B cell (primary cell): ENCODE results near the gene CBL. TPM values are rescaled to one million over a fixed set of nuclear protein-coding genes. Genes with fewer than 3 reads are reported as not detected.

Source experiments
- ATAC-seq: fragments of 200-7000 bp; cut with Tn5 transposase; one replicate; pipeline ENCODE4 v1.10.0; 2021; ENCODE audit warnings: low read depth, mild to moderate bottlenecking, moderate number of reproducible peaks, moderate library complexity
- CTCF ChIA-PET: fragments of 350-600 bp; sonication (Branson Sonifier 250); formaldehyde crosslinking; loops from one replicate; lab custom pipeline; 2021; ENCODE audit warnings: antibody characterized with exemption, inconsistent platforms; lab: Charles Lee
- POLR2A ChIA-PET: fragments of 350-600 bp; sonication (Branson Sonifier 250); formaldehyde crosslinking; loops from one replicate; lab custom pipeline; 2021; ENCODE audit warnings: antibody characterized with exemption; lab: Charles Lee
- DNase-seq: peaks from one replicate; pipeline ENCODE4 v3.0.0; 2013
- H2AFZ ChIP-seq: 2 replicates; pipeline ENCODE4 v1.6.1; 2012; ENCODE audit warnings: mild to moderate bottlenecking, low read depth, low read length; ENCODE audit not compliant: insufficient read depth, poor library complexity, severe bottlenecking
- H3K27ac ChIP-seq, 2 donors: 1 replicate in 1 of 2; 2 replicates in 1 of 2; pipeline ENCODE4 v1.5.1; 2012 to 2013; ENCODE audit warnings: low read length in 2 of 2, mild to moderate bottlenecking in 2 of 2, moderate library complexity in 1 of 2
- H3K27me3 ChIP-seq, 4 experiments: fragments of 200-600 bp in 1 of 4; sonication (generic) in 1 of 4; replicated peaks in 1 of 4; 1 replicate in 2 of 4; 2 replicates in 2 of 4; pipeline versions ENCODE4 v1.6.1 to v1.7.0; 2013 to 2016; ENCODE audit warnings: low read length in 3 of 4, mild to moderate bottlenecking in 2 of 4, mixed read lengths in 1 of 4, moderate library complexity in 1 of 4; ENCODE audit not compliant: insufficient read depth in 4 of 4, control insufficient read depth in 3 of 4; ENCODE audit errors: control extremely low read depth in 1 of 4
- H3K36me3 ChIP-seq, 2 experiments: replicated peaks in 1 of 2; 1 replicate in 1 of 2; 2 replicates in 1 of 2; pipeline versions ENCODE4 v1.6.1 to v1.7.1; 2013; ENCODE audit warnings: low read length in 1 of 2; ENCODE audit not compliant: insufficient read depth in 2 of 2, control insufficient read depth in 1 of 2; ENCODE audit errors: control extremely low read depth in 1 of 2, extremely low read depth in 1 of 2
- H3K4me1 ChIP-seq, 2 donors: fragments of 200-600 bp in 1 of 2; sonication (generic) in 1 of 2; 1 replicate in 1 of 2; 2 replicates in 1 of 2; pipeline versions ENCODE4 v1.5.1 to v1.6.1; 2013 to 2017; ENCODE audit warnings: low read length in 2 of 2; ENCODE audit not compliant: control insufficient read depth in 2 of 2, insufficient read depth in 2 of 2
- H3K4me2 ChIP-seq: replicated peaks from 2 replicates; pipeline ENCODE3; 2012; ENCODE audit warnings: mild to moderate bottlenecking, low read depth, low read length; ENCODE audit not compliant: poor library complexity, severe bottlenecking
- H3K4me3 ChIP-seq, 5 experiments: fragments of 200-600 bp in 1 of 5; sonication (generic) in 1 of 5; 1 replicate in 3 of 5; 2 replicates in 2 of 5; pipeline versions ENCODE4 v1.5.1 to v1.7.0; 2011 to 2016; ENCODE audit warnings: low read length in 4 of 5, mild to moderate bottlenecking in 4 of 5, low read depth in 2 of 5, control low read depth in 1 of 5, moderate library complexity in 1 of 5; ENCODE audit not compliant: insufficient read depth in 1 of 5; ENCODE audit errors: control extremely low read depth in 1 of 5, extremely low read depth in 1 of 5
- H3K79me2 ChIP-seq: fragments of 200-600 bp; sonication (generic); one replicate; pipeline ENCODE4 v1.6.0; 2016; ENCODE audit warnings: low read length; ENCODE audit not compliant: control insufficient read depth, insufficient read depth
- H3K9ac ChIP-seq: fragments of 200-600 bp; sonication (generic); 2 replicates; pipeline ENCODE4 v1.6.1; 2017; ENCODE audit warnings: mild to moderate bottlenecking, low read length, moderate library complexity
- H3K9me3 ChIP-seq, 3 donors: one replicate each; pipeline versions ENCODE4 v1.6.1 to v1.7.1; 2013; ENCODE audit warnings: low read length in 2 of 3; ENCODE audit not compliant: control insufficient read depth in 2 of 3, insufficient read depth in 1 of 3; ENCODE audit errors: control extremely low read depth in 1 of 3
- H4K20me1 ChIP-seq: 2 replicates; pipeline ENCODE4 v1.6.0; 2012; ENCODE audit warnings: mild to moderate bottlenecking, low read length; ENCODE audit not compliant: insufficient read depth, control insufficient read depth, poor library complexity, severe bottlenecking
- H3K27ac Mint-ChIP-seq: one replicate; pipeline ENCODE4 v1.8.0; 2021; ENCODE audit warnings: mixed read lengths
- H3K27me3 Mint-ChIP-seq: one replicate; pipeline ENCODE4 v1.8.0; 2021; ENCODE audit warnings: mixed read lengths
- H3K4me1 Mint-ChIP-seq: one replicate; pipeline ENCODE4 v1.8.0; 2021; ENCODE audit warnings: mixed read lengths
- H3K4me3 Mint-ChIP-seq: one replicate; pipeline ENCODE4 v1.8.0; 2021; ENCODE audit warnings: mixed read lengths
- H3K9me3 Mint-ChIP-seq: one replicate; pipeline ENCODE4 v1.8.0; 2022; ENCODE audit warnings: mixed read lengths; ENCODE audit not compliant: insufficient read depth
- EZH2 ChIP-seq: IDR thresholded peaks from 2 replicates; pipeline ENCODE4 v1.6.1; 2012; ENCODE audit warnings: borderline replicate concordance, low read depth, mild to moderate bottlenecking, moderate library complexity, low read length; ENCODE audit not compliant: insufficient read depth, poor library complexity, severe bottlenecking
- WGBS: methylation state at CpG from one replicate; pipeline ENCODE4 v1.1.5; 2013; ENCODE audit warnings: missing lambda C conversion rate; ENCODE audit not compliant: insufficient coverage; 5-methylcytosine and 5-hydroxymethylcytosine counted together
- intact Hi-C: fragments of 100-400 bp; cut with micrococcal nuclease; formaldehyde crosslinking; loops from one replicate; pipeline ENCODE4 v1.10.0; 2022
- polyA plus RNA-seq: library from polyadenylated mRNA; depleted of rRNA; stranded (reverse); fragments of >200 nt; gene quantifications from 2 replicates; pipeline ENCODE4 v1.2.3, GENCODE V29; 2012
- total RNA-seq, 2 donors: library from RNA; stranded (reverse); fragments of 120-200 nt in 1 of 2; gene quantifications; 1 replicate in 1 of 2; 2 replicates in 1 of 2; pipeline versions ENCODE4 v1.2.3 to v1.2.4, GENCODE V29; 2013 to 2022
- TF ChIP-seq, protein P1 (sequence below): fragments of 200-600 bp; IDR thresholded peaks from one replicate; pipeline ENCODE4 v1.8.0; 2022; ENCODE audit warnings: antibody characterized with exemption, mild to moderate bottlenecking

The CBL gene
- total and polyA plus RNA-seq, 2 donors (not counting 1 experiment from before 2014, with no cell fraction given): 11.7 to 35.2 TPM

DNA sequence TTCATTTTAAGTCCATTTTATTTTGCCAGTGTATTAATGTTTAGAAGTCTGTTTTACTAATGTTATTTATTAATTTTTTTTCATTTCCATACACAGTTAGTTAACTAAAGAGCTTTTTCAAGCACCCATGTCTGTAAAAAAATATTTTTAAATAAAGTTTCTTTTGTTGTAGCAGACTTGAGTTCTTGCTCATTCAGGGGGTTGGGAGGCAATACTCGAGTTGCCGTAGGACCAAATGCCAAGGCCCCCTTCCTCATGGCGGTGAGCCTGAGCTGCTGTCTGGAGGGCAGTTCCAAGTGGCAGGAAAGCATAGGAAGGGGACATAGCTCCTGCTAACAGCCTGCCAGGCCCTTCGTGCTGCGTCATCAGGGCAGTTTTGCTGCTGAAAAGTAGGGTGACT lies 101.8 kb downstream of the CBL start:
- H3K36me3 ChIP-seq: peaks cover 14 to 26% of the 10 kb centered on the region in 2 experiments
- H3K4me3 Mint-ChIP-seq: no peak overlapping the region
- no peaks in the 10 kb centered on the region for H3K4me1 ChIP-seq
- CTCF ChIA-PET: interaction anchor here (0.7 to 2.6 kb wide), 5 partner anchors 13 to 143 kb away, joined by 3 to 15 read pairs (median 4); partner anchors contain the start of gene CBL
- POLR2A ChIA-PET: interaction anchor here (0.6 kb wide), 1 partner anchor 141 kb away, joined by 4 read pairs; no protein-coding TSS in a partner anchor
- no peaks in the 10 kb centered on the region for H3K27me3 Mint-ChIP-seq
- DNase-seq (no peak), ATAC-seq (no peak)
- H3K27ac Mint-ChIP-seq: no peak overlapping the region
- H3K27me3 ChIP-seq: peaks cover 0 to 1% (median 0%) of the 10 kb centered on the region in 4 experiments
- no peak overlapping the region for H3K4me2 ChIP-seq
- no peak overlapping the region for H3K4me3 ChIP-seq
- H3K4me1 Mint-ChIP-seq: no peaks in the 10 kb centered on the region
- WGBS: 98% methylated on average over 4 of the region's 5 CpGs
- H3K9me3 ChIP-seq: no peaks in the 10 kb centered on the region
- H3K79me2 ChIP-seq: no peaks in the 10 kb centered on the region
- H4K20me1 ChIP-seq: no peaks in the 10 kb centered on the region
- intact Hi-C loops: no loop called here
- TF ChIP-seq, protein P1, sequence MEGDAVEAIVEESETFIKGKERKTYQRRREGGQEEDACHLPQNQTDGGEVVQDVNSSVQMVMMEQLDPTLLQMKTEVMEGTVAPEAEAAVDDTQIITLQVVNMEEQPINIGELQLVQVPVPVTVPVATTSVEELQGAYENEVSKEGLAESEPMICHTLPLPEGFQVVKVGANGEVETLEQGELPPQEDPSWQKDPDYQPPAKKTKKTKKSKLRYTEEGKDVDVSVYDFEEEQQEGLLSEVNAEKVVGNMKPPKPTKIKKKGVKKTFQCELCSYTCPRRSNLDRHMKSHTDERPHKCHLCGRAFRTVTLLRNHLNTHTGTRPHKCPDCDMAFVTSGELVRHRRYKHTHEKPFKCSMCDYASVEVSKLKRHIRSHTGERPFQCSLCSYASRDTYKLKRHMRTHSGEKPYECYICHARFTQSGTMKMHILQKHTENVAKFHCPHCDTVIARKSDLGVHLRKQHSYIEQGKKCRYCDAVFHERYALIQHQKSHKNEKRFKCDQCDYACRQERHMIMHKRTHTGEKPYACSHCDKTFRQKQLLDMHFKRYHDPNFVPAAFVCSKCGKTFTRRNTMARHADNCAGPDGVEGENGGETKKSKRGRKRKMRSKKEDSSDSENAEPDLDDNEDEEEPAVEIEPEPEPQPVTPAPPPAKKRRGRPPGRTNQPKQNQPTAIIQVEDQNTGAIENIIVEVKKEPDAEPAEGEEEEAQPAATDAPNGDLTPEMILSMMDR: no peak
- TF ChIP-seq EZH2: no peak
- no peak overlapping the region for H3K9ac ChIP-seq
- H3K27ac ChIP-seq: no peak overlapping the region
- H3K9me3 Mint-ChIP-seq: no peaks in the 10 kb centered on the region
- no peak overlapping the region for H2AFZ ChIP-seq

DNA sequence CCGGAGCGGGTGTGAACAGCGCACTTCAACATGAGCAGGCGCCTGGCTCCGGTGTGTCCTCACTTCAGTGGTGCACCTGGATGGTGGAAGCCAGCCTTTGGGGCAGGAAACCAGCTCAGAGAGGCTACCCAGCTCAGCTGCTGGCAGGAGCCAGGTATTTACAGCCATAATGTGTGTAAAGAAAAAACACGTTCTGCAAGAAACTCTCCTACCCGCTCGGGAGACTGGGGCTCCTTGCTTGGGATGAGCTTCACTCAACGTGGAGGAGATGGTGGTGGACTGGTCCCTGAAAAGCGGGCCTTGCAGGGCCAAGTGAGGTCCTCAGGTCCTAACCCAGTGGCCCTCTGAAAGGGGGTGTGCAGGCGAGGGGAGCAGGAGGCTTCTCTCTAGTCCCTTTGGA lies 103.3 kb downstream of the CBL start:
- Histone ChIP-seq H3K4me1 (peaks cover under 1% of the 10 kb centered on the region in 2 donors), H3K27ac (no peak overlapping the region), H3K4me2 (no peak overlapping the region), H4K20me1 (no peaks in the 10 kb centered on the region), H3K4me3 (no peak overlapping the region), H3K79me2 (no peaks in the 10 kb centered on the region), H3K36me3 (peaks cover 6 to 11% of the 10 kb centered on the region in 2 experiments), H3K9ac (no peak overlapping the region), H3K27me3 (peaks cover 0 to 7% (median under 1%) of the 10 kb centered on the region in 4 experiments), H2AFZ (no peak overlapping the region), H3K9me3 (no peaks in the 10 kb centered on the region)
- 98% methylated on average over 11 of the region's 11 CpGs for WGBS
- TF ChIP-seq EZH2: no peak
- TF ChIP-seq, protein P1: no peak
- H3K4me1 Mint-ChIP-seq: peaks cover 2% of the 10 kb centered on the region
- H3K27ac Mint-ChIP-seq: no peak overlapping the region
- DNase-seq (no peak), ATAC-seq (no peak)
- no peaks in the 10 kb centered on the region for H3K9me3 Mint-ChIP-seq
- no peaks in the 10 kb centered on the region for H3K27me3 Mint-ChIP-seq
- H3K4me3 Mint-ChIP-seq: no peak overlapping the region
- CTCF ChIA-PET: interaction anchor here (1.4 to 2.6 kb wide), 3 partner anchors 14 to 103 kb away, joined by 4 to 15 read pairs (median 4); partner anchors contain the start of gene CBL
- POLR2A ChIA-PET: no interaction called here
- intact Hi-C loops: no loop called here
